CD14-positive monocyte (primary cell): Measurements from ENCODE around the gene CNNM2. TPM values are rescaled to one million over a fixed set of nuclear protein-coding genes. Genes with fewer than 3 reads are reported as not detected.

Source experiments
- DNase-seq, 3 donors: peaks; one replicate each; pipeline ENCODE4 v3.0.0-alpha.2; 2011 to 2022
- H2AFZ ChIP-seq: 2 replicates; pipeline ENCODE4 v1.6.0; 2012; ENCODE audit warnings: mild to moderate bottlenecking, low read depth, low read length, inconsistent platforms; ENCODE audit not compliant: insufficient read depth, poor library complexity, severe bottlenecking
- H3K27ac ChIP-seq, 2 donors: 1 replicate in 1 of 2; 2 replicates in 1 of 2; pipeline ENCODE4 v1.5.1; 2012 to 2013; ENCODE audit warnings: low read length in 2 of 2, control low read depth in 1 of 2, inconsistent platforms in 1 of 2, low read depth in 1 of 2, mild to moderate bottlenecking in 1 of 2
- H3K27me3 ChIP-seq, 2 donors: one replicate each; pipeline versions ENCODE4 v1.6.0 to v1.6.1; 2011 to 2013; ENCODE audit warnings: low read length in 2 of 2; ENCODE audit not compliant: control insufficient read depth in 2 of 2, insufficient read depth in 2 of 2
- H3K36me3 ChIP-seq, 2 donors: replicated peaks in 1 of 2; 1 replicate in 1 of 2; 2 replicates in 1 of 2; pipeline versions ENCODE4 v1.5.1 to v1.6.1; 2012 to 2013; ENCODE audit warnings: low read length in 2 of 2, control low read depth in 1 of 2, inconsistent platforms in 1 of 2, mild to moderate bottlenecking in 1 of 2; ENCODE audit not compliant: insufficient read depth in 2 of 2, control insufficient read depth in 1 of 2
- H3K4me1 ChIP-seq, 2 donors: 1 replicate in 1 of 2; 2 replicates in 1 of 2; pipeline versions ENCODE4 v1.5.1 to v1.6.1; 2012 to 2013; ENCODE audit warnings: low read length in 2 of 2, control low read depth in 1 of 2, inconsistent platforms in 1 of 2, mild to moderate bottlenecking in 1 of 2, moderate library complexity in 1 of 2; ENCODE audit not compliant: insufficient read depth in 2 of 2, control insufficient read depth in 1 of 2
- H3K4me2 ChIP-seq: replicated peaks from 2 replicates; pipeline ENCODE3; 2012; ENCODE audit warnings: low read length, moderate library complexity, mild to moderate bottlenecking; ENCODE audit not compliant: poor library complexity, severe bottlenecking; ENCODE audit errors: extremely low read depth
- H3K4me3 ChIP-seq, 3 experiments: fragments of 200-600 bp in 1 of 3; sonication (generic) in 1 of 3; replicated peaks in 1 of 3; 1 replicate in 2 of 3; 2 replicates in 1 of 3; pipeline ENCODE4 v1.5.1; 2011 to 2013; ENCODE audit warnings: low read length in 3 of 3, mild to moderate bottlenecking in 3 of 3, control low read depth in 2 of 3, low read depth in 2 of 3, inconsistent platforms in 1 of 3, moderate library complexity in 1 of 3
- H3K79me2 ChIP-seq: 2 replicates; pipeline ENCODE4 v1.6.0; 2012; ENCODE audit warnings: mild to moderate bottlenecking, control low read depth, inconsistent platforms, low read length, moderate library complexity; ENCODE audit not compliant: insufficient read depth
- H3K9ac ChIP-seq: 2 replicates; pipeline ENCODE4 v1.6.0; 2017; ENCODE audit warnings: low read length, mild to moderate bottlenecking; ENCODE audit not compliant: insufficient read depth, poor library complexity, severe bottlenecking
- H3K9me3 ChIP-seq, 2 donors: replicated peaks in 1 of 2; 1 replicate in 1 of 2; 2 replicates in 1 of 2; pipeline versions ENCODE4 v1.5.1 to v1.6.1; 2012 to 2013; ENCODE audit warnings: low read length in 2 of 2, control low read depth in 1 of 2; ENCODE audit not compliant: control insufficient read depth in 1 of 2, insufficient read depth in 1 of 2
- H4K20me1 ChIP-seq: 2 replicates; pipeline ENCODE4 v1.6.0; 2012; ENCODE audit warnings: mild to moderate bottlenecking, low read length, control low read depth, moderate library complexity; ENCODE audit not compliant: insufficient read depth
- H3K27ac Mint-ChIP-seq, 7 donors: one replicate each; pipeline ENCODE4 v1.8.0; 2020; ENCODE audit warnings: mild to moderate bottlenecking in 7 of 7, mixed read lengths in 7 of 7, moderate library complexity in 6 of 7, inconsistent platforms in 2 of 7
- H3K27me3 Mint-ChIP-seq, 3 donors: one replicate each; pipeline ENCODE4 v1.8.0; 2021 to 2022; ENCODE audit warnings: low read depth in 3 of 3, mild to moderate bottlenecking in 3 of 3, mixed read lengths in 3 of 3, moderate library complexity in 3 of 3, inconsistent platforms in 1 of 3
- H3K36me3 Mint-ChIP-seq, 2 donors: one replicate each; pipeline ENCODE4 v1.8.0; 2020; ENCODE audit warnings: mixed read lengths in 2 of 2, inconsistent platforms in 1 of 2, mild to moderate bottlenecking in 1 of 2
- H3K4me1 Mint-ChIP-seq: one replicate; pipeline ENCODE4 v1.8.0; 2020; ENCODE audit warnings: mild to moderate bottlenecking, mixed read lengths
- H3K4me3 Mint-ChIP-seq, 2 donors: one replicate each; pipeline ENCODE4 v1.8.0; 2020; ENCODE audit warnings: mild to moderate bottlenecking in 2 of 2, mixed read lengths in 2 of 2, moderate library complexity in 1 of 2
- H3K9me3 Mint-ChIP-seq, 7 donors: one replicate each; pipeline ENCODE4 v1.8.0; 2020 to 2022; ENCODE audit warnings: mixed read lengths in 7 of 7, mild to moderate bottlenecking in 6 of 7, moderate library complexity in 6 of 7, inconsistent platforms in 2 of 7
- WGBS: methylation state at CpG from one replicate; pipeline ENCODE4 v1.1.5; 2013; ENCODE audit warnings: missing lambda C conversion rate; ENCODE audit not compliant: insufficient coverage; 5-methylcytosine and 5-hydroxymethylcytosine counted together
- intact Hi-C, 2 donors: fragments of 100-400 bp; cut with micrococcal nuclease; formaldehyde crosslinking; loops; one replicate each; pipeline versions ENCODE4 v1.15.0 to v1.15.1; 2023
- polyA plus RNA-seq, 3 donors: library from polyadenylated mRNA; depleted of rRNA in 1 of 3; unstranded in 2 of 3; stranded (reverse) in 1 of 3; fragments of 300-500 nt in 2 of 3; fragments of >200 nt in 1 of 3; fragmentation: Illumina TruSeq in 2 of 3; gene quantifications; 1 replicate in 2 of 3; 2 replicates in 1 of 3; pipeline ENCODE4 v1.2.3, GENCODE V29; 2012 to 2021
- TF ChIP-seq, protein P1 (sequence below): fragments of 200-600 bp; IDR thresholded peaks from one replicate; pipeline ENCODE4 v1.8.0; 2022; ENCODE audit warnings: antibody characterized with exemption, mild to moderate bottlenecking

The CNNM2 gene
- polyA plus RNA-seq, 3 donors: 1.6 to 3.8 (median 2.2) TPM

DNA sequence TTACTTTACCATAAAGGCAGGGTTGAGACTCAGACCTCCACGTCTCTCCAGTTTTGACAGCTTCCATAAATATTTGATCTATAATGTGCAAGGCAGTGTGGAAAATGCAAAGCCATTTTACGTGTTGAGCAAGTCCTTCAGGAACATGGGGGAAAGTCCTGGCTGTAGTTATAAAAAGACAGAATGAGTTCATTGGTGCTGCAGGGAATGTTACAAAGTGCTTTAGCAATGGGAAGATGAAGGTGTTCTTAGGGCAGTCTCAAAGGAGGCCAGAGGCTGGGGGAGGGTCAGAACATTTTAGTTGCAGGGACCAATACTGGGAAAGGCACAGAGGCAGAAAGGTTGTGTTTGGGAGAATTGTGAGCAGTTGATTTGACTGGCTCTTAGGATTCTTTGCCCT lies 27.9 kb downstream of the CNNM2 start:
- intact Hi-C loops: no loop called here
- no peak overlapping the region for H3K27ac ChIP-seq
- H3K27ac Mint-ChIP-seq: no peak overlapping the region

DNA sequence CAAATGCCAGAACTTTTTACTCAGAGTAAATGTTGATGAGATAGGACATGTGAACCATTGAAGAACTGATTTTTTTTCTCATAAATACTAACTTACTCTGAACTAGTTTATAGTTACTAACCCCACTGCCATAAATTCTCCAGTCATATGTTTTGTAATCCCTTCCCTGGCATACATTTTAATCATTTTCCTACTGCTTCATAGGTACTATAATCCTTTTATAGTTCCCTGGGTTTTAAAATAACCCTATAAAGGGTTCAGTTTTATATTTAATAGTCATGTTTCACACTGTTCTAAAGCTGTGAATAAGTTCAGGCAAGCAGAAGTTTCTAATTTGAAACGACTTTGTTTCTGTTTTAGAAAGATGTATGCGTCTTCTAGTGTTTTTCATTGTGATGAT lies 28.9 kb downstream of the CNNM2 start:
- Histone ChIP-seq H3K27ac (no peak overlapping the region), H3K79me2 (no peaks in the 10 kb centered on the region), H4K20me1 (no peaks in the 10 kb centered on the region), H3K36me3 (no peaks in the 10 kb centered on the region), H3K9me3 (no peaks in the 10 kb centered on the region), H3K4me2 (no peak overlapping the region), H3K9ac (no peak overlapping the region), H2AFZ (no peak overlapping the region), H3K27me3 (no peaks in the 10 kb centered on the region), H3K4me1 (no peaks in the 10 kb centered on the region), H3K4me3 (no peak overlapping the region)
- Mint-ChIP-seq H3K9me3 (peaks cover 0 to 2% (median 0%) of the 10 kb centered on the region in 7 donors), H3K4me3 (no peak overlapping the region), H3K36me3 (no peaks in the 10 kb centered on the region), H3K27me3 (no peaks in the 10 kb centered on the region), H3K27ac (no peak overlapping the region), H3K4me1 (peaks cover 3% of the 10 kb centered on the region)
- intact Hi-C loops: no loop called here
- WGBS: no CpG with 5 or more reads among the region's 2 CpGs
- TF ChIP-seq, protein P1, sequence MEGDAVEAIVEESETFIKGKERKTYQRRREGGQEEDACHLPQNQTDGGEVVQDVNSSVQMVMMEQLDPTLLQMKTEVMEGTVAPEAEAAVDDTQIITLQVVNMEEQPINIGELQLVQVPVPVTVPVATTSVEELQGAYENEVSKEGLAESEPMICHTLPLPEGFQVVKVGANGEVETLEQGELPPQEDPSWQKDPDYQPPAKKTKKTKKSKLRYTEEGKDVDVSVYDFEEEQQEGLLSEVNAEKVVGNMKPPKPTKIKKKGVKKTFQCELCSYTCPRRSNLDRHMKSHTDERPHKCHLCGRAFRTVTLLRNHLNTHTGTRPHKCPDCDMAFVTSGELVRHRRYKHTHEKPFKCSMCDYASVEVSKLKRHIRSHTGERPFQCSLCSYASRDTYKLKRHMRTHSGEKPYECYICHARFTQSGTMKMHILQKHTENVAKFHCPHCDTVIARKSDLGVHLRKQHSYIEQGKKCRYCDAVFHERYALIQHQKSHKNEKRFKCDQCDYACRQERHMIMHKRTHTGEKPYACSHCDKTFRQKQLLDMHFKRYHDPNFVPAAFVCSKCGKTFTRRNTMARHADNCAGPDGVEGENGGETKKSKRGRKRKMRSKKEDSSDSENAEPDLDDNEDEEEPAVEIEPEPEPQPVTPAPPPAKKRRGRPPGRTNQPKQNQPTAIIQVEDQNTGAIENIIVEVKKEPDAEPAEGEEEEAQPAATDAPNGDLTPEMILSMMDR: no peak
- no peak for DNase-seq

More for the DNA sequence above, 27.9 kb downstream of the CNNM2 start:
- no peak overlapping the region for H3K4me3 Mint-ChIP-seq
- peaks cover 3% of the 10 kb centered on the region for H3K4me1 Mint-ChIP-seq
- Histone ChIP-seq H3K79me2 (no peaks in the 10 kb centered on the region), H3K4me1 (no peaks in the 10 kb centered on the region), H3K36me3 (no peaks in the 10 kb centered on the region), H3K4me3 (no peak overlapping the region), H3K27me3 (no peaks in the 10 kb centered on the region), H3K9ac (no peak overlapping the region), H2AFZ (no peak overlapping the region), H4K20me1 (no peaks in the 10 kb centered on the region), H3K9me3 (no peaks in the 10 kb centered on the region), H3K4me2 (no peak overlapping the region)
- no peak for DNase-seq
- H3K9me3 Mint-ChIP-seq: no peaks in the 10 kb centered on the region
- H3K27me3 Mint-ChIP-seq: no peaks in the 10 kb centered on the region
- peaks cover 0 to 2% of the 10 kb centered on the region in 2 donors for H3K36me3 Mint-ChIP-seq
- TF ChIP-seq, protein P1: no peak
- WGBS: 100% methylated on average over 1 of the region's 2 CpGs
